ENCODE data around the gene PRKG1. TPM values are rescaled to one million over a fixed set of nuclear protein-coding genes. Genes with fewer than 3 reads are reported as not detected.

PRKG1 gene
- total and polyA plus RNA-seq, 2 of the 4 experiments (the other 2 are of a cell fraction) = 3.5 to 18.3 TPM

DNA sequence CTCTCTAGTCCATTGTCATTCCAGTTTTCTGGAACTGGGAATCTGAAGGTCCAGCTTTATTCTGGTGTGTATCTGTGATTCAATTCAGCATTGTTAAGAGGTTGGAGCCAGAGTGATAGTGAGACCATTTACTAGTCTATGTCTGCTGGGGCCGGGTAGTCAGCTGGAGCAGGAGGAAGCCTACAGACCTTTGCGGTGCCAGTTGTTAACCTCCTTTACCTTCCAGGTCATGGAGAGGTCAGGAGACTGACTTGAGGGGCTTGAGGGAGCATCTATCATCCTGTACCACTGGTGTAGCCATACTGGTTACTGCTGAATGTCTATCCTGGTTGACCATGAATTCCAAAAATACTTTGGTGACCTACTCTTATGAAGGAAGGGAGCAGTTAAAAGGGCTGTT lies 634.3 kb downstream of the PRKG1 start:
- DNase-seq = no peak
- Histone ChIP-seq H3K4me1 (ENCODE audit: control insufficient read depth, insufficient read depth, low read length) (no peaks in the 10 kb centered on the region), H2BK15ac (ENCODE audit: low read depth, low read length) (no peak overlapping the region), H3K36me3 (ENCODE audit: control insufficient read depth, insufficient read depth, low read length) (no peaks in the 10 kb centered on the region), H3K9me3 (ENCODE audit: control insufficient read depth, insufficient read depth, low read length) (no peaks in the 10 kb centered on the region), H2BK5ac (ENCODE audit: low read depth, low read length, poor library complexity, severe bottlenecking) (no peak overlapping the region), H4K5ac (ENCODE audit: low read depth, low read length) (no peak overlapping the region), H3K9me1 (ENCODE audit: insufficient read depth, low read length) (no peaks in the 10 kb centered on the region), H2AK9ac (replicated peaks; ENCODE audit: low read depth, low read length, poor library complexity) (no peak overlapping the region), H3K18ac (ENCODE audit: low read depth, low read length) (no peak overlapping the region), H3K27me3 (ENCODE audit: control insufficient read depth, insufficient read depth, low read length) (no peaks in the 10 kb centered on the region), H2BK20ac (ENCODE audit: low read depth, low read length) (no peak overlapping the region), H3K4me3 (ENCODE audit: insufficient read depth, low read depth, low read length) (no peak overlapping the region), H3K79me1 (ENCODE audit: low read depth in 1 of 2, low read length in 2 of 2) (0 out of 4 replicates have a peak, but pooled peaks cover 0 to 3% of the 10 kb centered on the region in 2 experiments), H3K4me2 (ENCODE audit: low read depth, low read length) (no peak overlapping the region), H2BK120ac (ENCODE audit: low read depth, low read length) (no peak overlapping the region), H4K91ac (ENCODE audit: insufficient read depth, low read depth, low read length) (no peak overlapping the region), H4K20me1 (ENCODE audit: insufficient read depth, low read length) (no peaks in the 10 kb centered on the region), H3K9ac (ENCODE audit: low read depth, low read length) (no peak overlapping the region), H3K23ac (ENCODE audit: low read depth, low read length) (no peak overlapping the region), H4K8ac (ENCODE audit: low read depth in 2 of 2, low read length in 2 of 2) (no peak overlapping the region), H2AFZ (replicated peaks; ENCODE audit: low read length, poor library complexity) (no peak overlapping the region), H3K56ac (ENCODE audit: extremely low read depth, insufficient read depth, low read length) (no peak overlapping the region), H3K4ac (ENCODE audit: low read depth, low read length) (no peak overlapping the region), H3K27ac (ENCODE audit: insufficient read depth, low read length) (no peak overlapping the region), H2AK5ac (ENCODE audit: low read depth, low read length) (no peak overlapping the region), H3K14ac (replicated peaks; ENCODE audit: low read depth, low read length) (no peak overlapping the region)
- in situ Hi-C loops (cut with MboI; ENCODE audit: low sequenced_read_pairs) = no loop called here
- intact Hi-C loops (cut with micrococcal nuclease) = no loop called here
- CTCF ChIA-PET = no interaction called here
- WGBS, 2 experiments (ENCODE audit: extremely low coverage in 2 of 2, insufficient read length in 1 of 2) = no CpG with 5 or more reads among the region's 2 CpGs
- TF ChIP-seq, protein P1, sequence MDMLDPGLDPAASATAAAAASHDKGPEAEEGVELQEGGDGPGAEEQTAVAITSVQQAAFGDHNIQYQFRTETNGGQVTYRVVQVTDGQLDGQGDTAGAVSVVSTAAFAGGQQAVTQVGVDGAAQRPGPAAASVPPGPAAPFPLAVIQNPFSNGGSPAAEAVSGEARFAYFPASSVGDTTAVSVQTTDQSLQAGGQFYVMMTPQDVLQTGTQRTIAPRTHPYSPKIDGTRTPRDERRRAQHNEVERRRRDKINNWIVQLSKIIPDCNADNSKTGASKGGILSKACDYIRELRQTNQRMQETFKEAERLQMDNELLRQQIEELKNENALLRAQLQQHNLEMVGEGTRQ (IDR thresholded peaks at IDR 0.05; ENCODE audit: low read depth, low read length) = no peak
- TF ChIP-seq MAZ (IDR thresholded peaks at IDR 0.05; ENCODE audit: borderline replicate concordance, low read depth, low read length) (no peak), MAFK (IDR thresholded peaks at IDR 0.05; ENCODE audit: low read depth, low read length) (no peak), RAD21 (IDR thresholded peaks at IDR 0.05; ENCODE audit: low read length) (no peak), NFE2L2 (IDR thresholded peaks at IDR 0.05; ENCODE audit: low read depth, low read length) (no peak), POLR2A (IDR thresholded peaks at IDR 0.05; ENCODE audit: low read depth, low read length) (no peak), CEBPB (IDR thresholded peaks at IDR 0.05; ENCODE audit: low read depth, low read length) (no peak), BHLHE40 (IDR thresholded peaks at IDR 0.05; ENCODE audit: low read depth, low read length) (no peak), RFX5 (IDR thresholded peaks at IDR 0.05; ENCODE audit: low read depth, low read length) (no peak), MXI1 (IDR thresholded peaks at IDR 0.05; ENCODE audit: borderline replicate concordance, low read depth, low read length) (no peak), FOS (IDR thresholded peaks at IDR 0.05; ENCODE audit: low read depth, low read length) (no peak), RCOR1 (IDR thresholded peaks at IDR 0.05; ENCODE audit: insufficient replicate concordance, low read length) (no peak), SMC3 (IDR thresholded peaks at IDR 0.05; ENCODE audit: low read depth, low read length) (no peak), CHD1 (IDR thresholded peaks at IDR 0.05; ENCODE audit: low read depth, low read length) (no peak)
- TF ChIP-seq, protein P2, sequence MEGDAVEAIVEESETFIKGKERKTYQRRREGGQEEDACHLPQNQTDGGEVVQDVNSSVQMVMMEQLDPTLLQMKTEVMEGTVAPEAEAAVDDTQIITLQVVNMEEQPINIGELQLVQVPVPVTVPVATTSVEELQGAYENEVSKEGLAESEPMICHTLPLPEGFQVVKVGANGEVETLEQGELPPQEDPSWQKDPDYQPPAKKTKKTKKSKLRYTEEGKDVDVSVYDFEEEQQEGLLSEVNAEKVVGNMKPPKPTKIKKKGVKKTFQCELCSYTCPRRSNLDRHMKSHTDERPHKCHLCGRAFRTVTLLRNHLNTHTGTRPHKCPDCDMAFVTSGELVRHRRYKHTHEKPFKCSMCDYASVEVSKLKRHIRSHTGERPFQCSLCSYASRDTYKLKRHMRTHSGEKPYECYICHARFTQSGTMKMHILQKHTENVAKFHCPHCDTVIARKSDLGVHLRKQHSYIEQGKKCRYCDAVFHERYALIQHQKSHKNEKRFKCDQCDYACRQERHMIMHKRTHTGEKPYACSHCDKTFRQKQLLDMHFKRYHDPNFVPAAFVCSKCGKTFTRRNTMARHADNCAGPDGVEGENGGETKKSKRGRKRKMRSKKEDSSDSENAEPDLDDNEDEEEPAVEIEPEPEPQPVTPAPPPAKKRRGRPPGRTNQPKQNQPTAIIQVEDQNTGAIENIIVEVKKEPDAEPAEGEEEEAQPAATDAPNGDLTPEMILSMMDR (conservative IDR thresholded peaks at IDR 0.05; ENCODE audit: low read depth, low read length) = no peak
- TF ChIP-seq, protein P3, sequence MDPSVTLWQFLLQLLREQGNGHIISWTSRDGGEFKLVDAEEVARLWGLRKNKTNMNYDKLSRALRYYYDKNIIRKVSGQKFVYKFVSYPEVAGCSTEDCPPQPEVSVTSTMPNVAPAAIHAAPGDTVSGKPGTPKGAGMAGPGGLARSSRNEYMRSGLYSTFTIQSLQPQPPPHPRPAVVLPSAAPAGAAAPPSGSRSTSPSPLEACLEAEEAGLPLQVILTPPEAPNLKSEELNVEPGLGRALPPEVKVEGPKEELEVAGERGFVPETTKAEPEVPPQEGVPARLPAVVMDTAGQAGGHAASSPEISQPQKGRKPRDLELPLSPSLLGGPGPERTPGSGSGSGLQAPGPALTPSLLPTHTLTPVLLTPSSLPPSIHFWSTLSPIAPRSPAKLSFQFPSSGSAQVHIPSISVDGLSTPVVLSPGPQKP (IDR thresholded peaks at IDR 0.05; ENCODE audit: borderline replicate concordance, low read depth, low read length) = no peak
- BruUV-seq (replicated peaks) = no TSS peak
- ATAC-seq (ENCODE audit: low read depth) = no peak
- POLR2A ChIA-PET (ENCODE audit: unreplicated experiment) = no interaction called here
- dilution Hi-C loops (cut with HindIII; ENCODE audit: low sequenced_read_pairs, unreplicated experiment) = no loop called here
